Stimulated activated CD4-positive, alpha-beta T cell treated with anti-CD3 and anti-CD28 coated beads, Interleukin-12 subunit alpha, Interleukin-12 subunit beta, amount 100 ng/mL, for 24 hours (primary cell): ENCODE measurements around the gene UBL3.

Experiments
- DNase-seq, 2 experiments: peaks; one replicate each; pipeline ENCODE4 v3.0.0-alpha.2; 2020; ENCODE audit warnings: low read depth in 2 of 2

The UBL3 gene

DNA sequence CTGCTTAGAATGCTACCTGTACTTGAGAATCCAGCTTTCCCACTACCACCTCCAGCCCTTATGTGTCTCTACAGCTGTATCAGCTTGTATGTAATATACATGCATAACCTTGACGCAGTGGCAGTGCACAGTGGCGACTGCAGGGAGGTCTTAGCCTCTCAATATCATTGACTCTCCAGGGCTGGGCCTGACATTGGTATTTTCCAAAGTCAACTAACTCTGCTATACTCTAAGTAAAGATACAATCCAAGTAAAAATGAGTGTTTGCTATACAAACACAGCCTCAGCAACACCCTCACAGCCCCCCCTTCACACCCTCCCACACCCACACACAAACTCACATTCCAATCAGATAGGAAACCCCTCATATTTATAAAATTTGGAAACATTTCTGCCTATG lies 6.7 kb upstream of the UBL3 start:
- DNase-seq, result no peak

DNA sequence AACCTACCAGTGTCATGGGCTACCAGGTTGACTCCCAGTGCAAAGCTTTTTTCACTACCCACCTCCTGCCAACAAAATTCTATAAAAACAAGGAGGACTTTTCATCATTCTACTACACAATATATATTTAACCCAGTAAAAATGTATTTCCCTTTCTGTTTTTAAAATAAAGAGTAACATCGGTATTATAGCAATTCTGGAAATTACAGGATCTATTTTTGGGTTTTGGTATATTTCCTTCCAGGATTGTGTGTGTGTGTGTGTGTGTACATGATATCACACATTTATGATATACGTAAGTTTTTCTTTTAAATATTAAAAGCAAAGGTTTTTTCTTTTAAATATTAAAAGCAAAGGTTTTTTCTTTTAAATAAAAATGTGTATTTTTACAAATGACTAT lies 6.0 kb upstream of the UBL3 start:
- no peak for DNase-seq

DNA sequence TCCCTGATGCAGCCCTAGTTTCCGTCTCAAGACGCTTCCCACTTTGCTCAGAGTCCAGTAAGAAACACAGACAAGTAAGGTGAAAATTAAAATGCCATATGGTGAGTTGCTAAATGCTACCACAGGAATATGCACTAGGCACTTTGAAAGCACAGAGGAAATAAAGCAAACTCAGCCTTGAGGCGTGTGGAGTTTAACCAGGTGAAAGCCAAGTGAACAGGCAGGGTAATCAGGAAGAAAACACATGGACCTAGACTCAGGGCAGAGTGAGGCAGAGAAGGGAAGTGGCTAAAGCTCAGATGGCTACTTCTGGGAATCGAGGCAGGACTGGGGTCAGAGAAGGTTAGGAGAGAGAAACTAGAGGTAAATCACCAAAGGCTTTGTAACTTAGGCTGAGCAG lies 5.4 kb upstream of the UBL3 start:
- no peak for DNase-seq

DNA sequence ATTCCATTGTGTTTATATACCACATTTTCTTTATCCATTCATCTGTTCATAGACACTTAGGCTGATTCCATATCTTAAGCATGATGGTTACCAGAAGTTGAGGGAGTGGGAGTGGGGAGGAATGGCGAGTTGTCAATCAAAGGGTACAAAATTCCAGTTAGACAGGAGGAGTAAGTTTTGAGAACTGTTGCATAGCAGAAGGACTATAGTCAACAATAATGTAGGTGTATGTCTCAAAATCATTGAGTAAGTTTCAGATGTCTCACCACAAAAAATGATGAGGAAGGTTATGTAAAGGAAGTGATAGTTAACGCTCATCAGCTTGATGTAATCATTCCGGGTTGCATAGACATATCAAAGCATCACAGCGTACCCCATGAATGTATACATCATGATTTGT lies 4.6 kb upstream of the UBL3 start:
- no peak for DNase-seq

DNA sequence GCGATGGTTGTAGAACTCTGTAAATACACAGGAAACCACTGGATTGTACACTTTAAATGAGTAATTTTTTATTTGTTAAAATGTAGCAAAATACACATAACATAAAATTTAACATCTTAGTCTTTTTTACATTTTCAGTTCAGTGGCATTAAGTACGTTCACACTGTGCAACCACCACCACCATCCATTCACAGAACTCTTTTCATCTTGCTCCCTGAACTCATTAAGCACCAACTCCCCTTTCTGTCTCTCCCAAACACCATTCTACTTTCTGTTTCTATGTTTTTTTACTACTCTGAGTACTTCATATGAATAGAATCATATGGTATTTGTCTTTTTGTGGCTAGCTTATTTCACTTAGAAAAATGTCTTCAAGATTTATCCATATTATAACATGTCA lies 2.7 kb upstream of the UBL3 start:
- DNase-seq, result no peak

DNA sequence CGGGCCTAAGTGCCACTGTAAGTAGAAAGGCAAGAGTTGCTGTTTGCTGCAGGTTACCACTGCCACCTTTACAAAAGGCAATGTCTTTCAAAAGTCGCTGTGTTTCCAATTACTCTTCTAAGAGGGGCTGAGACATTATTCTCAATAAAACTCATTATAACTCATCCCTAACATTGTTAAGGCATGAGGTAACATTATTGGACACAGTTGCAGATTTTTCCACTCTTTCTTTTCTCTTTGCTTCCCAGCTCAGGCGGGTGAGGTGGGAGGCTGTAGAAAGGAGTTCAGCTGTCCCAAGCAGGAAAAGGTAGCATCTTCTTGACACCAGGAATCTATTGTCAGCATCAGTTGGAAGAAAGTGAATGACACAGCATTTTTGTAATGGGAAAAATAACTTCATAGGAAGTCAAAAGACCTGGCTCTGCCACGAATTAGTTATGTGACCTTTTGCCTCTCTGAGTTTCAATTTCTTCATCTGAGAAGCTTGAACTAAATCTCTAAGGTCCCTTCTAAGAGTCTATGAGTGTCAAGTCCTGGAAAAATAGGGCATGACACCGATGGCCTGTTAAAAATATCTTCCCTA lies 2.1 kb upstream of the UBL3 start:
- DNase-seq, result no peak

DNA sequence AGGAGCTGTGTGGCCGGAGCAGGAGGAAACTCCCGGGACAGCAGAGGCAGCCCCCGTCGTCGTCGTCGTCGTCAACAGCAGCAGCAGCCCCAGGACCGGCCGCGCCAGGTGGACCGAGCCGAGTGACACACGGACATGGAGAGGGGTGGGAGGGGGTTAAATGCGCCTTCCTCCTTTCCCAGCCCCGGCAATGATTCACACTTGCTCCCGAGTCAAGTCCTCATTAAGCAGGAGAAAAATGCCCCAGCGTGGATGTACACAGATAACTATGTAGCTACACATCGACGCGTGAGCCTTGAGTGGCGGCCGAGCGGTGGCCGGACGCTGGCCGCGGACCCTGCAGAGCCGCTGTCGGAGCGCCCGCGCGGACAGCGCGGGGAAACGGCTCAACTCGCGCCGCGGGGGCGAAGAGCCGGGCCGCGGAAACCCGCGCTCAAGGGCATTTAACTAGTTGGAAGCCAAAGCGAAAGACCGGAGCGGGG lies 645 bp downstream of the UBL3 start:
- DNase-seq, result peak in 1 of 2 experiments; percentile 12

DNA sequence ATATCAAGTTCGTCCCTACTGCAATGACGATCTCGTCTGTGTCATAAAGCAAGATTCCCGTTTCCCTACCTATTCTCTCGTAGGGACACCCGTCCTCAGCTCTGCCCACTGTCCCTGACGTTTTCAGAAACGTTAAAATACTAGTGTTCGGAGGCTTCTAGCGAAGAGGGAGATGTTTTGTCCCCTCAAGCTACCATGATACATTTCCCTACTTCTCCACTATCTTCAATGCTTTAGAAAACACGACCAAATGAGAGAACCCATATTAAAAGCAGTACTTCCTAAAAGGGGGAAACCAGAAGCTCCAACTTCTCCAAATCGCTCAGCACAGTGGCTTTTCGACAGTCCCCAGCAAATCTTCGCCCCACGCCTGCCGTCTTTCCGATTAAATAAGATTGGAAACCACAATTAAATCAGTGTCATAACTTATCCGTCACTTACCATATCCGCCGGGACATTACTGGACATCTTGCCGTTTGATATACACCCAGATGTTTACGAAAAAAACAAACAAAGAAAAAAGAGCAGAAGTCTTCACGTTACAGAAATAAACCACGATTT lies 1.3 kb downstream of the UBL3 start:
- DNase-seq, result peak in 1 of 2 experiments; percentile 29

DNA sequence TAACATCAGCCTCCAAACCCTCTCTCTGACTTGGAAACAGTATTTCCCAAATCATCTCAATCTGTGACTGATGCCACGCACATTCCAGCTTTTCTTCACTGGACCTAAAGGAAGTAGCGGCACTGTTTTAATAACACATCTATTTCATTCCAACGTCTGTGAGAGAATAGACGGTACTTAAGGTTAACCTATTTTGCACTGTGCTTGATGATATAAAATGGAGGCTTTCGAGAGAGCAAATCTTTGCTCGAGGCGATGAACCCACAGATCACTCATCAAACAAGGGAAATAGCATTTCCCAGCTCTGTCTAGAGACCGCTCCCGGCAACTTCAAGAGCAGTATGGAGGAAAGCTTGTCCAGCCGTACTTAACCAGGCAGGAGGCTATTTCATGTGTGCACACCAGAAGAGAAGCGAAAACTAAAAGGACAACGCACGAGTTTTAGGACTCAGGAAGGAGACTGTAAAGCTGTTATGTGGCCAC lies 2.9 kb downstream of the UBL3 start:
- no peak for DNase-seq

DNA sequence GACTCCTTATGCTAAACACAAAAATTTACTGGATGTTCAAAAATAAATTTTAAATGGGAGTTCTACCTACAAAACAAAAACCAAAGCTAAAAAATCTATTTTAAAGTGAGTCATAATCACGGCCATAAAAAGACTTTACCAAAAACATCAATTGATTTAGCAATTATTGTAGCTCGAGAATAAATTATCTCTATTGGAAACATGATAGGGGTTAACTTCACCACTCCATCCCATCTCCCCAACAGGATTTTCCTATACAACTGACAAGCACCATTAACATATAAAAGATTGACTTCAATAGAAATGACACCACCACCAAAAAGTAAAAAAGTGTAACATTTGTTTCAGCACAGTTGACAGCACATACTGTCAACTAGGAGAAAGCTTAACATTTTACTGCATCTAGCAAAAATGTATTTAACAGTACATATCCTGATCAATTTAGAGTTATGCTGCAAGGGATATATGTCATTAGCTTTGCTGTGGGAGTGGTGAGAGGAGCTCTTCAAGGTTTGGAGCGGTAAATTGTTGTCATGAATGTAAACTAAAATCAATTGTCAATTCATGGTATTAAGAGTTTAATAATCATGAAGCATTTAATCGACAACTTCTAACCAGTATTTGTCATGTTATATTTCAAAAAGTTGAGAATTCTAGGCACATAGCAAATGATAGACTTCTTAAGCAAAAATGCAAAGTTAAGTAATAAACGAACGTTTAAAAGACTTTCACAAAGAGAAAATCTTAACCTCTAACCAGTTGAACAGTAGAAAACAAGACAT lies 3.8 kb downstream of the UBL3 start:
- DNase-seq, result no peak

DNA sequence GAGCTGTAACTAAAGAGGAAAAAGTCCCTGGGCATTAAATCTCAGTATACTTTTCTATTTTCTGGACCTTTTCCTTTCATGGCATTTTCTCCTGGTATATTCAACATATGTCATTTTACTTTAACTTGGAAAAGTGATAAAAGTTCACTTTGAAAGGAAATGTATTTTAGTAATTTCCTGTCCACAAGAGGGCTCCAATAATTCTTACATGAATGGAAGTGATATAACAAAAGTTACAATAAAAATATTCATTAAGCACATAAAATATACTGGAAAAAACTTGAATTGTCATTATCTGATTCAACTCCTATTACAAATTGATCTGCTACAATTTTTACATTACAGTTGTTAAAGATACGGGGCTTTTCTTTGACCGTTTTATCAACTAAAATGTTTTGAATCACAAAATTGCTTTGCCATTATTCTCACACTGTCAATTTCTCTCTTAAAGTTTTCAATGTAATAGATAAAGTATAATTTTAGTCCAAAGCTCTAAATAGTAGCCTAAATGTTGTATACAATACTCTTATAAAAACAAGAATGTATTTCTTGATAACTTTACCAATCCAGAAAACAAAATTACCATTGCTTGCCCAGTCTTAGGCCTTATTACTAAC lies 4.9 kb downstream of the UBL3 start:
- DNase-seq, result no peak

DNA sequence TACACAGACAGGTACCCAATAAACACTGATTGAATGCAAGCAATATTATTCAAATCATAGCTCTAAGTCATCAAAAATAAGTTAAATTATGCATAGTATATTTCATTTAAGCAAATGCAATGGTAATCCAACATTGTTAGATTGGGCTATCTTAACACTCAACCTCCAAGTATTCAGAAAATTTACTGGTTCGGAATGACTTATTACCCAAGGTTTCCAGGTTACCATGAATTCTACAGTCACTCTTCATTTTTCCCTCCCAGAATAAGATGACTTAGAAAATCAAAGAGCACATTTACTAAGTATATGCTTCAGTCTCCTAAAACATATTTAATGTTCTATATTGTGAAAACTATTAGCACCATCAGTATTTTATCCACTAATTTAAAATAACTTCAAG lies 6.0 kb downstream of the UBL3 start:
- DNase-seq, result no peak

DNA sequence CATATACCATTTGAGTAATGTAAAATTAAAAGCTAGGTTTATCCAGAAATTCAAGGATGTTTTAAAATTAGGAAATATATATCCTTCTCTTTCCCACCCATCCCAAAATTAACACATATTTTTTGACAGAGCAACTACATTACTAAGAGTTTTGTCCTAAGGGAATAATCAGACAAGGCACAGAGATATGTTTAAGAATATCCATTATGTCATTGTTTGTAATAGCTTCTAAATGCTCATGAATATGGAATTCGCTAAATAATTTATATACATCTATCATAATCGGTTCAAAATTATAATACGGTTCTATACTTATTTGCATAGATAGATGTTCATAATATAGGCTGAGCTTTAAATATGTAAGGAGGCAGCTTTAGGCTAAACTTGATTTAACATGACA lies 9.8 kb downstream of the UBL3 start:
- no peak for DNase-seq

DNA sequence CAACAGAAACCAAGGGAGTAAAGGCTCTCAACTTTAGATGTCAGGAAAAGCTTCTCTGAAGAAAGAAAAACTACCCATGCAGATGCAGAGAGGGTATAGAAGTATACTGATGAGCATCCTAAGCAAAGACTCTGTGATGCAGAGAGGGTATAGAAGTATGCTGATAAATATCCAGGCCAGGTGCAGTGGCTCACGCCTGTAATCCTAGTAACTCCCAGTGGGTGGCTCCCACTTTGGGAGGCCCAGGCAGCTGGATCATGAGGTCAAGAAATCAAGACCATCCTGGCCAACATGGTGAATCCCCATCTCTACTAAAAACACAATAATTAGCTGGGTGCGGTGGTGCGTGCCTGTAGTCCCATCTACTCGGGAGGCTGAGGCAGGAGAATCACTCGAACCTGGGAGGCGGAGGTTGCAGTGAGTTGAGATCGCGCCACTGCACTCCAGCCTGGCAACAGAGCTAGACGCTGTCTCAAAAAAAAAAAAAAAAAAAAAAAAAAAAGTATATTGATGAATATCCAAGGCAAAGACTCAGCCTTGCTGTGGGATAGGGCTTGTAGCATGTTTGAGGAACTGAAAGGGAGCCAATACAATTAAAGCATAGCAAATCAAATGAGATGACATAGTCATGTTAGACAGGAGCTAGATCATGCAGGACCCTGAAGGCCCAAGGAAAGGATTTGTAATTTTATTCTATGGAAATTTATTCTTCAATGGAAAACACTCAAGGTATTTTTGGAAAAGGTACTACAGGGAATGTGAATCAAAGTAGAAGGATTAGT lies 14.9 kb downstream of the UBL3 start:
- no peak for DNase-seq

DNA sequence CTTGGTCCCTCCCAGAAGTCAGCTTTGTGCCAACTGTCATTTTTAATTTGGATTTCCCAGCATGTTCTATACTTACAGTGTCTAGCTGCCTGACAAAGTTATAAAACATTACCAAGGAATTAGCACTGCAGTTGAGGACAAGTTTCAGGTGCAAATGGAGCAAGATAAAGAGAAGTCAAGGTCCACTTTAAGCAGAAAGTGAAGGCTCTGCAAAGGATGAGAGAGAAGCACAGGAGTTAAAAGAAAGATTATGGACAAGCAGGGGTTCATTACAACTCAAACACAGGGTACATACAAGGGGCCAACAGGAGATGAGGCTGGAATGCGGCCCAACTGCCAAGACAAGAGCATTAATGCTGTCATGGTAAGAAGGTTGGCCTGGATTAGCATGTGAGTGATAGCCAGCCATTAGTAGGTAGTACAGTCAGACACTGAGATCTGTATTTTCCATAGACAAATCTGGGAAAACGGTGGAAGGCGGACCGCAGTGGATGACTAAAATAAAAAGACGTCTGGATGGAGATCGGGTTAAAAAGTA lies 17.6 kb downstream of the UBL3 start:
- DNase-seq, result no peak

DNA sequence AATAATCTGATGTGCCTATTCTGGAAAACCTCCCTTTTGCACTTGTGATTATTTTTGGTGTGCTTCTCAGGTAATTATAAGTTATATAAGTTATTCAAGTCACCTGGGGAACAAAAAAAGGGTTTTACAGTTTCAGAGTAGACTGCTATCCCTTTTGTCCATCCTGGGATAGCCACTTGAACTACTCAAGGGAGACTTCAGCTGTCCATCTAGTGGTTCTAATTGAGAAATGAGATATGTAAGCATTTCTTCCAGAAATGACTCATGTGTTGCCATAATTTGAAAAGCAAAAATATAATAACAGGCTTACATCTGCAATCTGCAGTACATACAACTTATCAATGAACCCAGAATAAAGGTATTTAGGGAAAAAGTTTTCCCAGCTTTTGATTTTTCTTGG lies 20.4 kb downstream of the UBL3 start:
- DNase-seq, result no peak

DNA sequence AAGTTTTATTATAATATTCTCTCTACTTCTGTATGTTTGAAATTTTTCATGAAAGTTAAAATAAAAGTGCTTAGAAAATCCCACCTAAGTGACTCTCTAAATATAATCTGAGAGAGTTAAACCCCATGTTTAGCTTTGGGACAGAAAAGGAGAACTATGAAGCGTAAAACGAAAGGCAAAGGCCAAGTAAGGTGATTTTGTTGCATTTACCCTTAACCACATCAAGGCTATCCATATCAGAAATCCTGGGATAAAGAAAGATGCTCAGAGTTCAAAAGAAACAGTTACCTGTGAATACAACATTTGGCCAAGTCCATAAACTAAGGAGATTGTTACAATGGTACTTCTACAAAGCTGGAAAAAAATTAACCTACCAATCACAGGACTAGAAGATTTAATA lies 31.3 kb downstream of the UBL3 start:
- no peak for DNase-seq

DNA sequence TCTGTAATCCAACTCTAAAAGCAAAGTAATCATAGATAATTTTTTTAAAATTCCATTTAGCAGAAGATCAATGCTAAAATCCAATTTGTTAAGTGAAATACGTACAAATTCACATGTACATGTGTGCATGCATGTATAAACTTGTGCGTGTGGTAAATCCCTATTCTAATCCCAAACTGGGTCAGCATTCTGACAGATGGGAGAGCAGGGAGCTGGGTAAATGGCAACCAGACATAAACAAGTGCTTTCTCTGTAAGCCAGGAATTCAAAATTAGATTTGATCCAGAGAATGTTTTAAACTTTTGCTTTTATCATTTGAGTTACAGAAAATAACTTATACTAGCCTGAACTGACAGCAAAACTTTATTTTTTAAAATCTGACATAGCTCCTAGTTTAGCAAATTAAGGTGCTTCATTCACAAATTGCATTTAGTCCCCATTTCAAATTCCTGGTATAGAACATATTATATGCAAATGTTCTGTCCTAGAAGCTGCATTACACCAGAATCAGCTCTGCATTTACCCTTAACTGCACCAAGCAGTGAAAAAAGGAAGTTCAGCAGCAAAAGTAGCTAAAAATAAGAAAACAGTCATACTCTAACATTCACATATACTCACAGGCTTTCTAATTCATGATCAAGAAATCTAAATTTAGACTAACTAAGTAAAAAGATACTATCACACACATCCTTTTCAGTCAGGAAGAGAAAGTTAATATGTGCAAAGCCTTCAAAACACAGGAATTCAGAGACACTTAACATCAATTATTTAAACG lies 32.6 kb downstream of the UBL3 start:
- no peak for DNase-seq

DNA sequence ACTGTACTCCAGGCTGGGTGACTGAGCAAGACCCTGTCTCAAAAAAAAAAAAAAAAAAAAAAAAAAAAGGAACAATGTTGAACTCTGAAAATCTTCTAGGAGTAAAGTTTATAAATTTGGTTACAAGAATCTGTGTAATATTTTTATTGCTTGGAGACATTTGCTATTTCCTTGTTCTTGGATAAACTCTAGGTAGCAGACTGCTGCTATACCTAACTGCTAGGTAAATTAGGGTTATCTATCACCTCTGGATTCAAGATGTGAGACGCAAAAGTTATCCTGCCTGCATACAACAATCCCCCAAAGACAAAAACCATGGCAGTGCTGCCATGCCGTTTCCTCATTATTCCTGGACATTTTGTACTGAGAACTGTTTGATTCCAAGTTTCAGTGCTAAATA lies 33.7 kb downstream of the UBL3 start:
- no peak for DNase-seq

DNA sequence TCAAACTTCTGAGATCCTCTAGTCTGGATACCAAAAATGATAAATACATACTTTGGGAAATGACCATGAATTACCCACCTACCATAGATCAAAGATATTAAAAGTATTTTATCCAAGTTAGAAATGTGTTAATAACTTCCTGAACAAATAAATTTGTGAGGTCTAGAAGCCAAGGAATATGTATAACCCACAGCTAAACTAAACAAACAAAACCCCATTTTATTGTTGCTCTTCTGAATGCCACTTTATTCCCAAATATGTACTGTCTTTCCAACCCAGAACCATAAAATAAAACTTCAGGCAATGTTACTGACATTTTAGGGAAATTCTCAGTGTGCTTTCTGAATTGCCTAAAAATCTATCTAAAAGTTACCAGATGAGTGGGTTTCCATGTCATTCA lies 35.1 kb downstream of the UBL3 start:
- no peak for DNase-seq

DNA sequence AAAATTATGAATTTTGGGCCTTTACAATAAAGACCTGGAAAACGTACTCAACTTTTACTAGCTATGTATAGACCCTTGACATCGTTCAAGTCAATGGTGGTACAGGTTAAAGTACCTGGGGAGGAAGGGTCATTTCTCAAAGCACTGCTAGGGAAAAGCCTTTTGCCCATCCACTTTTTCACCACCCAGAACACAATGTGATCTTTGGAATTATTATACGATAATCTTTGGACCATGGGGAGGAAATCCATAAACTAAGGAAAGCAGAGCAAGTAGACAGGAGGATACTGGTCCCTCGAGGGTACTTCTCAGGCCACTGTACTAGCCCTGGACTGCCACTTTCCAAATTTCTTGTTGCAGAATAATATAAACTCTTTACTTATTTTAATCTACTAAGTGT lies 39.5 kb downstream of the UBL3 start:
- DNase-seq, result no peak
